ENCODE results near the gene ZBTB46. TPM values are rescaled to one million over a fixed set of nuclear protein-coding genes. Genes with fewer than 3 reads are reported as not detected.

ZBTB46 gene
- total RNA-seq, 4 donors from 2014 or later, result 15.9 to 39.9 (median 27.7) TPM

GRCh38 chr20:63828951-63829350, 2.1 kb downstream of the ZBTB46 start:
- peak overlapping the region in 1 of 3 donors; percentile 73 for H3K4me3 ChIP-seq (replicated peaks in 1 of 3)
- intact Hi-C loops (cut with DNase I), result loop anchor here (5.0 kb wide), 1 partner anchor 33 kb away; the partner anchor contains the start of gene ABHD16B
- peaks cover 34 to 48% of the 10 kb centered on the region in 2 donors for H3K4me1 ChIP-seq
- DNase-seq, result no peak
- no peak for TF ChIP-seq CTCF (IDR thresholded peaks at IDR 0.05)
- no peak for TF ChIP-seq POLR2A (IDR thresholded peaks at IDR 0.05)
- no peaks in the 10 kb centered on the region for H3K9me3 ChIP-seq
- 80 to 83% methylated on average over 10 of the region's 10 CpGs for WGBS, 2 donors
- no peaks in the 10 kb centered on the region for H3K36me3 ChIP-seq
- no peaks in the 10 kb centered on the region for H3K27me3 ChIP-seq
- peak overlapping the region; percentile 41 to 59 (median 45) for H3K27ac ChIP-seq

- Histone ChIP-seq H3K27me3 (no peaks in the 10 kb centered on the region), H3K4me3 (replicated peaks in 1 of 3) (no peak overlapping the region), H3K4me1 (peaks cover 33 to 44% of the 10 kb centered on the region in 2 donors), H3K9me3 (no peaks in the 10 kb centered on the region), H3K36me3 (no peaks in the 10 kb centered on the region), H3K27ac (peak overlapping the region; percentile 41 to 59 (median 45))
- TF ChIP-seq POLR2A (IDR thresholded peaks at IDR 0.05) (peak in 1 of 2 donors; percentile 60), CTCF (IDR thresholded peaks at IDR 0.05) (no peak)
- intact Hi-C loops (cut with DNase I), result loop anchor here (5.0 kb wide), 1 partner anchor 34 kb away; the partner anchor contains the start of gene ABHD16B
- peak; percentile 77 to 82 for DNase-seq
- WGBS, 2 donors, result 45 to 59% methylated on average over 14 of the region's 14 CpGs
These were observed 2.5 kb downstream of the ZBTB46 start for GRCh38 chr20:63828545-63828944.

- intact Hi-C loops (cut with DNase I), result loop anchor here (5.0 kb wide), 1 partner anchor 34 kb away; the partner anchor contains the start of gene ABHD16B
- no peak overlapping the region for H3K4me3 ChIP-seq (replicated peaks in 1 of 3)
These were observed 2.9 kb downstream of the ZBTB46 start for GRCh38 chr20:63828124-63828523.

GRCh38 chr20:63826753-63827152, 4.3 kb downstream of the ZBTB46 start:
- 80 to 85% methylated on average over 6 to 13 of the region's 13 CpGs for WGBS, 2 donors
- Histone ChIP-seq H3K9me3 (no peaks in the 10 kb centered on the region), H3K4me1 (peaks cover 33 to 40% of the 10 kb centered on the region in 2 donors), H3K27me3 (no peaks in the 10 kb centered on the region), H3K4me3 (replicated peaks in 1 of 3) (no peak overlapping the region), H3K36me3 (no peaks in the 10 kb centered on the region), H3K27ac (no peak overlapping the region)
- TF ChIP-seq CTCF (IDR thresholded peaks at IDR 0.05), result no peak
- no peak for TF ChIP-seq POLR2A (IDR thresholded peaks at IDR 0.05)
- DNase-seq, result no peak
- intact Hi-C loops (cut with DNase I), result loop anchor here (5.0 kb wide), 1 partner anchor 36 kb away; the partner anchor contains the start of gene ABHD16B

More at GRCh38 chr20:63828124-63828523, 2.9 kb downstream of the ZBTB46 start:
- Histone ChIP-seq H3K36me3 (no peaks in the 10 kb centered on the region), H3K27me3 (no peaks in the 10 kb centered on the region), H3K27ac (peak overlapping the region; percentile 41 to 59 (median 45)), H3K9me3 (no peaks in the 10 kb centered on the region), H3K4me1 (peaks cover 33 to 42% of the 10 kb centered on the region in 2 donors)
- 63 to 94% methylated on average over 8 of the region's 8 CpGs for WGBS, 2 donors
- DNase-seq, result no peak
- TF ChIP-seq CTCF (IDR thresholded peaks at IDR 0.05) (no peak), POLR2A (IDR thresholded peaks at IDR 0.05) (no peak)

GRCh38 chr20:63825331-63826118, 5.5 kb downstream of the ZBTB46 start:
- H3K4me1 ChIP-seq, result peaks cover 33 to 40% of the 10 kb centered on the region in 2 donors
- peak overlapping the region; percentile 19 to 62 (median 36) for H3K27ac ChIP-seq
- intact Hi-C loops (cut with DNase I), result loop anchor here (5.0 kb wide), 1 partner anchor 37 kb away; the partner anchor contains the start of gene ABHD16B
- no peaks in the 10 kb centered on the region for H3K27me3 ChIP-seq
- no peak overlapping the region for H3K4me3 ChIP-seq (replicated peaks in 1 of 3)
- WGBS, 2 donors, result 56 to 70% methylated on average over 25 of the region's 25 CpGs
- H3K36me3 ChIP-seq, result no peaks in the 10 kb centered on the region
- no peak for TF ChIP-seq POLR2A (IDR thresholded peaks at IDR 0.05)
- no peak for TF ChIP-seq CTCF (IDR thresholded peaks at IDR 0.05)
- DNase-seq, result peak; percentile 78 to 80
- no peaks in the 10 kb centered on the region for H3K9me3 ChIP-seq

All from thyroid gland (tissue), 4 donors.